HG03565 (cell line): ENCODE data around the gene DHRS12.
A peak's percentile ranks its signal among the peaks of the same experiment; 100 is the strongest.

Source experiments
- ATAC-seq: cut with Tn5 transposase; IDR thresholded peaks from one replicate; pipeline ENCODE4 v1.9.1; 2021; ENCODE audit warnings: mild to moderate bottlenecking, moderate library complexity; ENCODE audit not compliant: unreplicated experiment

Gene DHRS12

DNA sequence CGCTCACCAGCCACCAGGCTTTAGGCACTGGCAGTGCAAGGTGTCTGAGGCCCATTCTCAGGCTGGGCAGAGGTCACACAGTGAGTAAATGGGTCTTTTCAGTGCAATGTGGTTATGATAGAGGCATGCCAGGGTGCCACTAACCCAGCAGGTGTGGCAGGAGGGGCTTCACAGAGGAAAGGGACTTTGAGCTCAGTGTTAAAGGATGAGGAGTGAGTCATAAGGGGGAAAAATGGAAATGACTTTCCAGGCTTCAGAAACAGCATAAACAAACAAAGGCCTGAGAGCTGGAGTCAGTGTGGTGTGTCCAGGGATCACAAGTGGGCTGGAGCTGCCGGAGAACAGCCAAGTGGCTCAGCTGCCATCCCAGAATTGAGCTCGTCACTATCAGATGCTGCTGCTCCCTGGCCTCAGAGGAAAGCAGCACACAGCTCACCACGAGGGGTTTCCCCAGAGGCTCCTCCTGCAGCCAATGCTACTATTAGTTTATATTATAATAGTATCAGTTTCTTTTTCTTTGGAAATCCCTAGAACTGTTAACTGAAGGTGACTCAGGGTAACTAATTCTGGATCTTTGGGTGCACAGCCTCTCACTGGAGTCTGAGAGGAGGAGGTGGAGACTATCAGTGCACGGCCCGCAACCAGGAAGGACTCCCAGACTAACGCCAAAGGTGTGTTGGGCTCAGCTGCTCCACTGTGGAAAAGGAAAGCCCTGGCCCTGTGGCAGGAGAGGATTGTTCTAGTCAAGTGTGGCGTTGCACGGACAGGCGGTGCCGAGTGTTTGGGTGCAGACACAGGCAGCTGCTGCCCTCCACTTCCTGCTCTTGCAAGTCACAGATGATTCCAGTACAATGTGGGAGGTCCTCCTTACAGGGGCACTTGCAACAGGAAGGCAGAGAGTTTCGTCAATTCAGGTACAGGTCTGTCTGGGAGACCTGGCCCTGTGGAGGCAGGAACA lies 39.5 kb downstream of the DHRS12 start:
- ATAC-seq, result peak; percentile 75

DNA sequence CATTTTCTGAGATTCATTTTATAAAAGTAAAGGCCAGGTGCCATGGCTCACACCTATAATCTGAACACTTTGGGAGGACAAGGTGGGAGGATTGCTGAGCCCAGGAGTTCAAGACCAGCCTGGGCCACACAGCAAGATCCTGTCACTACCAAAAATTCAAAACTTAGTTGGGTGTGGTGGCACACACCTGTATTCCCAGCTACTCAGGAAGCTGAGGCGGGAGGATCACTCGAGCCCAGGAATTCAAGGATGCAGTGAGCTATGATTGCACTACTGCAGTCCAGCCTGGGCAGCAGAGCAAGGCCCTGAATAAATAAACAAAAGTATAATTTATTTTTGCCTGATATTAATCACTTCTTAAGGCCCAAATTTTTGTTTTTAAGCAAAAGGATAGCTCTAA lies 40.5 kb downstream of the DHRS12 start:
- ATAC-seq, result no peak

DNA sequence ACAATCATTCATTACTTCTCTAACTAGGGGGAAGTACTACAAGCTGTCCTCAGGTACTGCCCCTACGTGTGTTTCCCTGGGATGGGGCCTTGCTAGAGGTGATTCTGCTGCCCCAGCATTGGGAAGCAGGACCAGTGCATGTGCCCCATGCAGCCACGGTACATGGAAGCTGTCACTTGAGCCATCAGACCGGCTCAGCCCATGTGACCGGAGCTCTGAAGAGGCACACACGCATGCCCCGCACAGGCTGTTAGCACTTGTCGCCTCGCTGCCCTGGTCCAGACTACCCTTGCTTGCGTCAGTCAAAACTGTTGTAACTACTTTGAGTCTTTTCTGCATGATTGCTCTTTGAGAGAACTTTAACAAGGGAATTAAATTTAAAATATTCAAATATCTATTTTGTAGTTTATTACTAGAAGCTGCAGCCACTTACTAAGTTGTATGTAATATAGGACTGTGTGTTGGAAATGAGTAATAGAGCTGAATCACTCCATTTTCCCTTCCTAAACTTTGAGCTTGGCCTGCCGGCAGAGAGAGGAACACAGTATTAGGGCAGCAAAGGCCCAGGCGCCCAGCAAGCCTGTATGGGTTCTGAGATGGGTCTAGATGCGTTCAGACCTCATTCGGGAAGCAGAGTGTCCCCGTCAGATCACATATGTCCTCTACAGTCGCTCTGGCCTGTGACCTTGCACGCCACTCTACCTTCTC lies 42.2 kb downstream of the DHRS12 start:
- ATAC-seq, result no peak

DNA sequence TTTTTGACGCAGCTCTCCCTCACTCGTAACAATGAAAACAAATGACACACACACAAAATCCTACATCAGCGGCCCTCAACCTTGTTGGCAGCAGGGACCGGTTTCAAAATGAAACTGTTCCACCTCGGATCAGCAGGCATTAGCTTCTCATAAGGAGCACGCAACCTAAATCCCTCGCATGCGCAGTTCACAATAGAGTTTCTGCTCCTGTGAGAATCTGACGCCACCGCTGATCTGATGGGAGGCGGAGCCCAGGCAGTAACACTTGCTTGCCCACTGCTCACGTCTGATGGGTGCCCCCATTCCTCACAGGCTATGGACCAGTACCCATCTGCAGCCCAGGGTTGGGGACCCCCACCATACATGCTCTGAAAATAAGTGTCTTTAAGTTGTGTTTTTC lies 43.4 kb downstream of the DHRS12 start:
- ATAC-seq, result no peak

- ATAC-seq, result no peak
These were observed 44.7 kb downstream of the DHRS12 start for GRCh38 chr13:51759240-51759639.

GRCh38 chr13:51758691-51759090 lies 45.3 kb downstream of the DHRS12 start:
- no peak for ATAC-seq

DNA sequence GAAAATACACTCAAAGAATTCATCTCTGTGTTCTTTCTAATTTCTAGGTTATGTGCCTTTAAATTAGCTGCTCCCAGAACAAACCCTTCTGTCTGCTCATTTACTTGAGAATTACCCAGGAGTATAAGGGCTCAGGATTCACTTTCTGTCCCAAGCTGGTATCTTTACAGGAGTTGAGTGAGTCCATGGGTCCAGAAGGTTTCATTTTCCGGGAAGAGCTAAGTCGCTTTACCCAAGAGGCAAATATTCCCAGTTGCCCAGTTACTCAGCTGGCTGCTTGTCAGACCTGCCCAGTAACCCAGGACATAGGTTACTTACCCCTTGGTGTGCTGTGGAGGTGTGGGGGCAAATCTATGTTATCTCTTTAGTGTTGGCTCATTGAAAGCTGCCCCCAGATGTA lies 47.3 kb downstream of the DHRS12 start:
- no peak for ATAC-seq

GRCh38 chr13:51747438-51748434 lies 56.2 kb downstream of the DHRS12 start:
- no peak for ATAC-seq

- ATAC-seq, result no peak
These were observed 57.2 kb downstream of the DHRS12 start for GRCh38 chr13:51746802-51747201.

GRCh38 chr13:51745243-51745642 lies 58.7 kb downstream of the DHRS12 start:
- ATAC-seq, result no peak

DNA sequence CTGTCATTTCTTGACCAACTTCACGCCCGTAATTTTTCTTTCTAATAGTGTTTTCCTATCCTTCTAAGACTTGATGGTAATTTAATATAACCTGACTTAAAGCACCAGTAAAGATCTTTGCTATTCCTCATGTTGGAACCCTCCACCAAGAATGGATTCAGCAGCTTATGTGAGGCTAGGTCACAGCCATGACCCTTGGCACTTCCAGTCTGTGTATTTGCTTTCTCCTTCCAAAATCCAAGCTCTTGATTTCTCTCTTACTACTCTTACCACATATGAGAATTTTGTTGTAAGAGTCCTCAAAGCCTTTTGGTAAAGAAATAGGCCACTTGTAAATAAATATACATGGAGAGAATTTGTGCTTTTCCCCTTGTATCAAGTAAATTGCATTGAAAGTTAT lies 61.4 kb downstream of the DHRS12 start:
- no peak for ATAC-seq

DNA sequence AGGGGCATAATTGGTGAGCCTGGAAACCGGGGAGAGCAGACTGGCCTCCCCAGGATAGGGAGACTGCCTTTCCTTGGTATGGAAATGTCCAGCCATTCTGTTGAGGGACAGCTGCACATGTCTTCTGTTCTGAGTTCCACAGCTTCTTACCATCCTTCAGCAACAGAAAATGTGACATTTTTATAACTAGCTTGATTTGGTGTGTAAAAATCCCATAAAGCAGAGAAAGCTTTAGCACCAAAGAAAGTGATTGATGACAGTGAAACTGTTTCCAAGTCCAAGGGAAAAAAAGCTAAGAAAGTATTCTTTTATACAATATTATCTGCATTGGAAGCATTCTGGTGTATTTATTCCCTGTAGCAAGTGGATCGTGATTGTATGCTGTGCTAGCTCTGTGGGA lies 61.9 kb downstream of the DHRS12 start:
- no peak for ATAC-seq

GRCh38 chr13:51740698-51741097 lies 63.3 kb downstream of the DHRS12 start:
- no peak for ATAC-seq

DNA sequence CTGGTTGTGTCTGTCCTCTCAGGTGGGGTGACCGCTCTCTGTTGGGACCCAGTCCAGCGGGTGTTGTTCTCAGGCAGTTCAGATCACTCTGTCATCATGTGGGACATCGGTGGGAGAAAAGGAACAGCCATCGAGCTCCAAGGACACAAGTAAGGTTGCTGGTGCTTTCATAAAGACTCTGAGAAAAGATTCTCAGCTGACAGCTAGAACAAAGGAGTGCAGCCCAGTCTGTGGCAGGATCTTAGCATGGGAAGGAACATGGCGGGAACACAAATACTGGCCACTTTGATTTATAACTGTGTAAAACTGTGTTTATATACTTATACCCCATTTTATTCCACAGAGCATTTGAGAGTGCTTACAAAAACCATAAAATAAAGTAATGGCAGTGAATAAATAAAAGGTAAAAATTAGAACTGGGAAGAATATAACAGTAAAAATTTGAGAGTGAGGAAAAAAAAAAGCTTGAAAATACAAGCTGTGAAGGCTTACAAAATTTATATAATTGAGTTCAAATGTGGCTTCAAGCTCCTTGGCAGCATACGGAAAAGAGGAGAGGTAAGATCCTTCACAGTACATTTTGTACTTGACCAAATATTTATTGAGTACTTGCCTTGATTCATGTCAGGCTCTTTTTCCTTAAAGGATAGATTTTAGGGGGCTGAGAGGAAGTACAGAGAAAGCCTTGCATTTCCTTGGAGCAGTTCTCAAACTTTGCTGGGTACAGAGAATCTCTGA lies 64.8 kb downstream of the DHRS12 start:
- ATAC-seq, result no peak

DNA sequence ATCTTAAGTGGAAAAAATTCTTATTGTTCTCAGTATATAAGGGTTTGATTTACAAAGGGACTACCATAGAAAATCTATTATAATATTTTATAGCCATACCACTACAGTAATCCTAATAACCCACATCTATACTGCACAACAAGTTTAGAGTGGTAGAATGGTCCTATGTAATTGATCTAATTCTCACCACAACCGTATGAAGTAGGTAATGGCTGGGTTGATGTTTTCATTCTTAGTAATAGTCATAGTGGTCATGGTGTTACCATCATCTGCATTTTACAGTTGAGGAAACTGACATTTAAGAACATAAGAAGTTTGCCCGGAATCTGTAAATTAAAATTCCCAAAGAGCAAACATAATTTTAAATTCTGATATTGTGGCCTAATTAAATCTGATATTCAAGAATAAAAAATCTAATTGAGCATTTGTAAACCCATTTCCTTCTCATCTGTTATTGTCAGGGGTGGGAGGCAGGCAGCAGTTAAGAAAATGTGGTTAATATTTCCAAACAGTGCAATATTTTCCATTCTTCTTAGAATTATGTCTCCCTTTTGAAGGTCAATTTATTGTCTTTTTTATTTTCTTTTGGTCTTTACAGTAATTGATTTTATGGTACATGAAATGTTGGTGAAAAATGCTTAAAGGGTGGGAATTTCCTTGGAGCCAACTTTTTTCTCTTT lies 65.6 kb downstream of the DHRS12 start:
- ATAC-seq, result no peak

GRCh38 chr13:51737609-51738008 lies 66.4 kb downstream of the DHRS12 start:
- ATAC-seq, result no peak

- no peak for ATAC-seq
These were observed 69.2 kb downstream of the DHRS12 start for GRCh38 chr13:51734786-51735185.

DNA sequence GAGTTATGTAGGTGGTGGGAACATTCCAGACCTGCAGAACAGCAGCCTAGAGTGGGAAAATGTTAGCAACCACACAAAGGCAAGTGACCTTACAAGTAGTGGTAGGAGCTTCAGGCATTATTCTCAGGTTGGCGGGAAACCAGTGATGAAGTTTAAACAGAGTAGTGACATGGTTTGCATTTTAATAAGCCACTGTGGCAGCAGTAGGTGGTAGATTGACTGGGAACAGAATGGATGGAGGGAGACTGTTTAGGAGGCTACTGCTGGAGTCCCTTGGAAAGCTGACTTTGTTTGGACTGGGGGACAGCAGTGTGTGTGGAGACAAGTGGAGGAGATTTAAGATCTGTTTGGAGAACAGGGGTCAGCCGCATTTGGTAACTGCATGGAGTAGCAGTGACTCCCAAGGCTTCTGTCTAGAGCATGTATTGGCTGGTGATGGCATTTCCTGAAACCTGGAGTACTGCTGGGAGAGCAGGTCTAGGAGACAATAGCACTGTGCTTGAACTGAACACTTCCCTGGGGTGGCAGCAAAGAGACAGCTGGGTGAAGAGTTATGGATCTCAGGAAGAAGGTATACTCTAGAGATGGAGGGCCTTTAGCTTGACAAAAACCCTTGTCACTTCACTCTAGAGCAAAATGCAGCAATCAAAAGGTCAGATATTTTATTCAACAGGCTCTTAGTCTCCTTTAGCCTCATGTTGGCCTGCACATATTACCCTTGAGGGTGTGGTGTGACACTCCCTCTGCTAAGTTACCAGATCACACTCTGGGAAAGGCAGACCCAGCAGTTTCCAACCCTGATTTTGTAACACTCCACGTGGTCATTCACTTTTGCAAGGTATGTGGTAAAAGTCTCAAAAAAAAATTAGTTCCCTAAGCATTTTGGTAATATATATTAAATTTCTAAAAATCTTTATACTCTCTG lies 70.3 kb downstream of the DHRS12 start:
- no peak for ATAC-seq

DNA sequence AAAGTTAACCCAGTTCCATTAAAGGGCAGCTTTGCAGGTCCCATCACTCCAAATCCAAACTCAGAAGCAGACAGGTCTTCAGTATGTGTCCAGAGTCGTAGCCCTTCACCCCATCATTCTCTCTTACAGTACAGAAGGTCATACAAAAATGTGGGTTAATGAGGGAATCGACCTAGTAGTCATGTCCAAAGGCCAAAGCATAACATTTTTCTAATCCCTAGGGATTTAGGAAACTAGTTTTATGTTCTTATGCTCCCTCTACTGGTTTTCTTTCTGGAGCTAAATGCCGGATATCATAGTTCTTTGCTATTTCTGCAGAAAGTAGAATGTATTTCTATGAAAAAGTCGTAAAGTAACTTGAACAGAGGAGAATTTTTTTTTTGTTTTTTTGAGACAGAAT lies 72.2 kb downstream of the DHRS12 start:
- ATAC-seq, result no peak
